SK-MEL-5 (cell line): ENCODE data around the gene MREG. TPM values are rescaled to one million over a fixed set of nuclear protein-coding genes. Genes with fewer than 3 reads are reported as not detected.
A peak's percentile ranks its signal among the peaks of the same experiment; 100 is the strongest.
"Not testable (repeated sequence)": the region's sequence is repeated elsewhere in the genome, so short reads cannot be mapped to it uniquely, and the experiment has no call there.

Experiments used
- DNase-seq: peaks from one replicate; pipeline ENCODE4 v3.0.0-alpha.2; 2016; ENCODE audit warnings: low read depth, low spot score
- in situ Hi-C: cut with HindIII; loops from 2 replicates; pipeline ENCODE4 v1.10.0; 2016; ENCODE audit warnings: low sequenced_read_pairs, high pct_unique_total_duplicates, low pct_unique_long_range_greater_than_20kb
- total RNA-seq: library from RNA; depleted of rRNA; stranded (reverse); fragments of >200 nt; shearing (Covaris generic); gene quantifications from 2 replicates; pipeline ENCODE4 v1.2.3, GENCODE V29; 2014

Gene MREG
- total RNA-seq, 1 experiment from 2014 or later: 133 TPM

DNA sequence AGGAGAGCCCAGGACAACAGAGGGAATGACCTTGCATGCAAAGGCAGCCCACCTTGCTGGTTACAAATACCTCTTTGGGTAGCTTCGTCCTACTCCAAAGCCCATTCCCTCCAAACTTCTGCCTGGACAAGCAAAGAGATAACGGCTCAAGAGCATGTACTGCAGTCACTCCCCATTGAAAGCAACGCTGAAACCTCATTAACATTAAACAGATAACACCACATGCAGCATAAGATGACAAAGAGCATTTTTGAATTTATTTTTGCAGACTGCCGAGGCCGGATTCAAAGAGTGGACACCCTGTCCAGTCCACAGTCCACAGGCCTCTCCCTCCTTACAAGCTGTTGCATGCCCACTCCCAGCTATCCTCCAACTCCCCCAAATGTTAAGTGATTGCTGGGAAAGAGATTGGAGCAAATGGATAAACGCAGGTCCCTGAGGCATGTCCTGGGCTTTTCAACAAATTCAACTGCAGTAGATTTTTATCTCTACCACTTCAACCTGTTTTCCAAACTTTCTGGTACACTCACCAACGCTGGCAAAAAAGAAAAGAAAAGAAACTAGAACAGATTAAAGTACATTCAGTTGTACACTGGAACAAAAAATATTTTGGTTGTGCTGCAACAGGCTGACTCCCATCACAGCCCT is 40.1 kb downstream of the MREG start:
- in situ Hi-C loops: no loop called here
- DNase-seq: no peak

DNA sequence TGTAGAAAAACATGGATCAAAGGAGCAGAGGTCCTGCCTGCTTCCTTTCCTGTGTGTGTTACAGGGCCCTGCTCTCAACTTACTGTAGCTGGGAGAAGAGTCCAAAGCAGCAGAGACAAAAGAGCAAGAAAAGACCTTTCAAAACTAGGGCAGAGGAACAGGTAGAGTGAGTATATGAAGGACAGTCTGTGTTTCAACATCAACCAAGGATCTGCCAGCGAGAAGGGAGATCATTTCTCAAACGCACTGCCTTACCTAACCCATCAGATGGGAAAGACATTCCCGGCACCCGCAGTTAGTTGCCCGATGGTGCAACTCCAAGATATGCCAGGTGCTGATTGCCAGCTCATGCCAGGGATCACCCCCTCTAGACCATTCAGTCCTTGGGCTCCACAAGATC is 41.7 kb downstream of the MREG start:
- no peak for DNase-seq
- in situ Hi-C loops: no loop called here

DNA sequence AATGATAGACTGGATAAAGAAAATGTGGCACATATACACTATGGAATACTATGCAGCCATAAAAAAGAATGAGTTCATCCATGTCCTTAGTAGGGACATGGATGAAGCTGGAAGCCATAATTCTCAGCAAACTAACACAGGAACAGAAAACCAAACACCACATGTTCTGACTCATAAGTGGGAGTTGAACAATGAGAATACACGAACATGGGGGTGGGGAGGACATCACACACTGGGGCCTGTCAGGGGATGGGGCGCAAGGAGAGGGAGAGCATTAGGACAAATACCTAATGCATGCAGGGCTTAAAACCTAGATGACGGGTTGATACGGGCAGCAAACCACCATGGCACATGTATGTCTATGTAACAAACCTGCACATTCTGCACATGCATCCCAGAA is 42.5 kb downstream of the MREG start:
- DNase-seq, in situ Hi-C loops: not testable (repeated sequence)

DNA sequence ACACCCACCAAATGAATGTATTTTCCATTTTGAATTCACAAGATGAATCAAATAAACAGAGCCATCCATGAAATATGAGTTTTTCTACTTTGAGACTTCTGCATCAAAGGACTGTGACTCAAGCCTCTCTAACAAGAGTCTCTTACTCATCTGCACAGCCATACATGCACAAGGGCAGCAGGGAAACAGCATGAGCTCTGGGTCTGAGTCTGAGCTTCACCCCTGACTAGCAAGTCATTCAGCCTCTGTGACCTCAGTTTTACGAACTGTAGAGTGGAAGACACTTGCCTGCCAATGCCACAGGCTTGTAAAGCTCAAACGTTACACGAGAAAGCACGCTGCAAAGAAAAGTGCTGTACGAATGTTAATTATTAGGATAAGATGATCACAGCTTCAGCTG is 42.9 kb downstream of the MREG start:
- no peak for DNase-seq
- in situ Hi-C loops: no loop called here

DNA sequence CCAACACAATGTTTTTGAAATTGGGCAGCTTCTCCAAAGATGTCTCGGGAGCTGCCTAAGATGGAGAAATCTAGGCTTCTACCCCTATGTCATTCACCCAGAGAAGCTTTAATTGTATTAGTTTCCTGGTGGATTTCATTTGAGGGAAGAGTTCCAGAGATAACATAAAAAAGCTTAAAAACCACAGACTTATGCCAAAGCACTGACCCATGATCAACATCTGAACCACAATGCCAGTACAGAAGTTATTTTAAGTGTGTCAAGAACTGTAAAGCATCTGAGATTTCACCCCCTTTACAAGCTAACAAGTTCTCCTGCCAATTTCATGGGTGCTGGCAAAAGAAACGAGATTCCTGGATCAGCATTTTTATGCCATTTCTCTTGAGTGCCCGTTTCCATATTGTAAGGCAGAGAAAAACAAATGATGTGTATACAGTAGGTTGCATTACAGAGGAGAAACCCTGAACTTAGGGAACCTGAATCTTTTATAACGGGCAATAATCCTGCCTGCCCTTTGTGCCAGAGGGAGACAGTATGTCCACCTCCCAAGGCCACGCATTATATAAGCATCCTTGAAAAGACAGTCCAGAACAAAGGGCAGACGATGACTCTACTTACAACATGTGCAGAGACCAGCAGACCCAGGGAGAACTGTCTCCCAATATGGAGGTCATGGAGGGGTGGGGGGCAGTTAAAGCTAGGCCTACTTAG is 44.1 kb downstream of the MREG start:
- in situ Hi-C loops: no loop called here
- no peak for DNase-seq

DNA sequence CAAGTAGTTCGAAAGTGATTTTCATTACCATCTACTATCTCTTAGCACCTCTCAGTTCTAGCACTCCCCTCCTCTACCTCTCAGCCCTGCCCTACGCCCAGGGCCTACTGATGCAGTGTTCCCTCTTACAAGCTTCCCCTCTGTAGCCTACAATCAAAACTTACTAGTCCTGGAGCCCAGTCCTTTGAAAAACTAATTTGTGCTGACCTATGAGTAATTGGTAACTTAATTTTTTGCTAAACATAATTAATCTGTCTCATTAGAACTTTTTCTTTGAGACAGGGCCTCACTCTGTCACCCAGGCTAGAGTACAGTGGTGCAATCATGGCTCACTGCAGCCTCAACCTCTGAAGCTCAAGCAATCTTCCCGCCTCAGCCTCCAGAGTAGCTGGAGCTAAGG is 44.9 kb downstream of the MREG start:
- in situ Hi-C loops: no loop called here
- DNase-seq: no peak

DNA sequence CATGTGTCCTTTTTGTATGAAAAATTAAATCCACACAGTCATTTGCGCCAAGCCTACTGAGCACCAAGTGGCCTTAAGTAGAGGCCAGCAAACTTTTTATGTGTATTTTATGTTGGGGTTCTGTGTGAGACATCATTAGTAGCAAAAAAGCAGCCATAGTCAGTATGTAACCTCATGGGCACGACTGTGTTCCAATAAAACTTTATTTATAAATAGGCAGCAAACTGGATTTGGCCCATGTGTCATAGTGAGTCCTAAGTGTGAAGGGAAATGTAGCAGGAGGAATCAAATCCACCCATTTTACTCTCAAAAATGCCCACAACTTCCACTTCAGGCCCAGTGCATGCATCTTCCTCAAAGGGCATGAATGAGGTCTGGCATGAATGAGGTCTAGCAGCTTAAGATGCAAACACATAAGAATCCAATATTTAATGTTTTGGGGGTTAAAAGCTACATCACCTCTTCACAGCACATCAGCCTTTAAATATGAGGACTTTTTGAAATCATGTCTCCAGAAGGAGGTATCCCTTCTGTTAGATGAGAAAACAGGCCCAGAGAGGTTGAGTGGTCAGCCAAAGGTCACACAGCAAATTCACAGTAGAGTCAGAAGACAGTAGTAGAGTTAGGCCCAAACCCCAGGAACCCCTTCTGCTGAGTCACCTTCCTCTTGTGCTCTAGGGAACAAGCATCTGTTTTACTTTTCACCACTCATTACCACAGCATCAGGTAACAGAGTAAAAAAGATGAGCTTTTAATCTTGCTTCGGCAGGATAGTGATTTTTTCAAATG is 45.6 kb downstream of the MREG start:
- DNase-seq: no peak
- in situ Hi-C loops: no loop called here

DNA sequence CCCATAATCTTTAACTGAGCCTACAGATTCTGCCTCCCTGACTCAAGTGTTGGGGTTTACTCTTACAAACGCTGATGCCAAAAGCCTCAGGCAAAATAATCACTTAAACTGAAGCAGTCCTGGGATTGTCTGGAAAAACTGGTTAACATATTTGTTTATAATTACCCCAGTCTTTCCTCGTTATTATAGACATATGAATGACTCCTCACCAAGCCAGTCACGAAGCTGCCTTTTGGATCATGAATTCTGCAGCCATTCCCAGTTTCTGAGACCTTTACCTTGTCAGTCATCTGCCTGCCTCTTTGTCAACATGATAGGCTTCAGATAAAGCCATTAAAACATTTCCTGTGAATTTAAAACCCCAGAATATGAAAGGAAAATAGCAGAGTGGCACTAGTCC is 46.4 kb downstream of the MREG start:
- in situ Hi-C loops: no loop called here
- DNase-seq: no peak

DNA sequence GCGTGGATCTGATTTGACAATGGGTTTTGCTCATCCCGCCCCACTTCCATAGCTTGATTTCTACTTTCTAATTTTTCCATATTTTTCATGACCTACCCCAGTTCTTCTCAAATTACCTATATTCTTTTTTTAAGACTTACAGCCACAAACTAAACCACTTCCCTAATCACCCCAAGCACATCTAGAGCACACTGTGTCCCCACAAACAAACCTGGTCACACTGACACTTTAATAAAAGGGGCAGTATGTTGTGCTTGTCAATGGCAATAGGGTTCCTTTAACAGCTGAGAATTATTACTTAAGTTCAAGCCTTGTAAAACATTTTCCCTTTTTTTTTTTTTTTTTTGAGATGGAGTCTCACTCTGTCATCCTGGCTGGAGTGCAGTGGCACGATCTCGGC is 47.1 kb downstream of the MREG start:
- in situ Hi-C loops: no loop called here
- DNase-seq: no peak

DNA sequence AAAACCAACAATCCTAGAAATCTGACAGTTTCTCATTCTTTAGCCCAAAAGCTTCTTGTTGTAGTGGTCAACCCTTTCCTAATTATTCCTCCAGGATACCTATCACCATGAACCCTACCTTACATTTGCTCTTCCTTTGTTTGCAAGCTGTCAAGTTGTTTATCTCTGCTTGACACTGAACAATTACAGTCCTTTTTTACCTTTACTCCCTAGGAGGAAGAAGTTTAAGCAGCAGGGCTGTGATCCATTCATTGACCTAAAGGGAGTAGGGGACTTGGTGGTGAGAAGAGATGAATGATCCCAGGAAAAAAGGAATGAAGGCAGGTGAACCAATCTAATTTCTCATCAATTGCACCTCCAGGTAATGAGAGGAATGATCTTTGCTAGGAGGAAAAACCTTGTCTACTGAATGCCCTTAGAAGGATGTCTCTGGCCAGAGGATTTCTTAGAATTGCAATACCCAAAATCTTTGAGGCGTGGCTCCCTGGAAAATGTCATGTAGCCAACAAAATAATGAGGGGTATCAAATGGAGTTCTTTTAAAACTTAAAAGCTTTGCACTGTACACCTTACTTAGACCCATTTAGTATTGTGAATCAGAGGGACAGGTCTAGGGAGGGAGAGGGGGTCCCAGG is 47.7 kb downstream of the MREG start:
- in situ Hi-C loops: no loop called here
- no peak for DNase-seq

DNA sequence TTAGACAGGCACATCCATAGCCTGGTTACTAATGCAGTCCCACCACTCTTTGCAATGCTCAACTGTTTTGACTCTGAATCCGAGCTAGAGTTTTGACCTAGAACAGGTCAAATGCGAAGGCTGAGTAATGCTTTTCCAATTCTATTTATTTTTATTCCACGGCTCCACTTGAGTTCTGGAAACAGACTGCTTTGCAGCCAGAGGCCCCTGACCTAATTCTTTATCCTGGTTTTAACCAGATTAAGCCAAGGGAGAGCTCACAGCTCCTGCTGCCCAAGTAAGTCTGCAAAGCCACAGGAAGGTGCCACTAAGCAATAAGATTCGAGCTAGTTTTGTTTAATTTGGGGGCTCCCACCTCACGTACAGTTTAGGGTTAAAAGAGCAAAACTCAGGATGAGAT is 51.4 kb downstream of the MREG start:
- in situ Hi-C loops: no loop called here
- no peak for DNase-seq

DNA sequence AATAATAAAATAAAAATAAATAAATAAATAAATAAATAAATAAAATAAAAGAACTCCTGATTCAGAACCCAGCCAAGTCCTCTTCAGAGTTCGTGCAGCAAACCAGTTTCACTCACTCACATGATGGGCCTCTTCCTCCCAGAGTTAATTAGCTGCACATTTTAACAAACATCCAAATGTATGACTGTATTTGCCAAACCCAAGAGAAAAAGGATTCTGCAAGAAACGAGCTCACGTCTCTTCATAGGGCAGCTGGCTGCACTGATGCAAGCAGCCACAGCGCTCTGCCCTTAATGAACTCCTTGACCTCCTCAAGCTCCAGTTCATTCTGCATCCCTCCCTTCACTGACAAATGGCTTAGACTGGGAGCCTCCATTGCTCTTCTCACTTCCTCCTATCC is 55.1 kb downstream of the MREG start:
- in situ Hi-C loops: no loop called here

DNA sequence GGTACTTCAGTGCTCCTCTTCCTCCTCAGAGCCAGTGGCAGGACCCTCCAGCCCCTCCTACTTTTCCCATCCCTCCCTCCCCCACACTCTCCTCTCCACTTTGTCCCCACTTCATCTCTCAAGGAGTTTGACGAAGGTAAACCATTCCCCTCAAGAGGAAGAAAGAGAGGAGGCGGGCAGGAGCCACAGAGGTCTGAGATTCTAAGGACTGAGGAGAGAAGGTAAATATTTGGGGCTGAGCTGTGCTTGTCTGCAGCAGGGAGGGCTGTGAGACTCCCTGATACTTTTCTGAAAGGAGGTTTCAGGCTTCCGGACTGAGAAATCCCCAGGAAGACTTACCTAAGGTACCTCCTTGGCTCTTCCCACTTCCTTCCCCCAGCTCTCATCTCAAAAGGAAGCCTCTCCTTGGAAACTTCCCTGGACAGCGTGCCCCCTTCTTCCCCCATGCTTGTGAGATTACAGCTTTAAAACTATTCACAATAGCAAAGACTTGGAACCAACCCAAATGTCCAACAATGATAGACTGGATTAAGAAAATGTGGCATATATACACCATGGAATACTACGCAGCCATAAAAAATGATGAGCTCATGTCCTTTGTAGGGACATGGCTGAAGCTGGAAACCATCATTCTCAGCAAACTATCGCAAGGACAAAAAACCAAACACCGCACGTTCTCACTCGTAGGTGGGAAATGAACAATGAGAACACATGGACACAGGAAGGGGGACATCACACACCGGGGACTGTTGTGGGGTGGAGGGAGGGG is 55.8 kb downstream of the MREG start:
- DNase-seq, in situ Hi-C loops: not testable (repeated sequence)

More for the DNA sequence above, 55.1 kb downstream of the MREG start:
- no peak for DNase-seq

DNA sequence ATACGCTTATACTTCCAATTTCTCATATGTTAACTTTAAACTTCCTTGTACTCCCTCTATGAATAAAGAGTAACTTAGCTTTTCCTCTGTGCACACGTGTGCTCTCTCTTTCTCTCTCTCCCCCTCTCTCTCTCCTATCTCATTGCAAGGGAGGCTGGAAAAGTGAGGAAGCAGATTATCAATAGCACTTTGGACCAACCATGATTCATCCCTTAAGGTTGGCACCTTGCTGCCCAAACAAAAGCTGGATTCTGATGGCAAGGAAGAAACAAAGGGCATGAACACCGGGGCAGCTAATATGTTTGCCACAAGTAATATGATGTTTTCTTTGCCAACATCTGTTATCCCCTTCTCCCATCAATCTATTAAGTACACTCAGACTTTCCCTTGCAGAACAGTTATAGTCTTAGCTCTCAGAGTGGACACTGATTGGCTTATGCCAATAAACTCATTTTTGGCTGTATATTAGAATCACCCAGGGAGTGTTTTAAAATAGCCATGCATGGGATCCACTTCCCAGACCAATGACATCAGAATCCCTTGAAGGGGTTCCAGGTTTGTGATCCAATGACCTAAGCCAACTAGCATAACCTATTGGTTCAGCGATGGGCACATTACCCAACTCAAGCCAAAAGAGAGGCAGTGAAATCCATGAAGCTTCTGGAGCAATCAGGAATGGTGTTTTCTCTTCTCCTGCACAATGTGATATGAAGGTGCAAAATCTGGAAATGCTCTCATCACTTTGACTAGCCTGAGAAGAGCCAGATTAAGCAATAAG is 60.3 kb downstream of the MREG start:
- no peak for DNase-seq
- in situ Hi-C loops: no loop called here

DNA sequence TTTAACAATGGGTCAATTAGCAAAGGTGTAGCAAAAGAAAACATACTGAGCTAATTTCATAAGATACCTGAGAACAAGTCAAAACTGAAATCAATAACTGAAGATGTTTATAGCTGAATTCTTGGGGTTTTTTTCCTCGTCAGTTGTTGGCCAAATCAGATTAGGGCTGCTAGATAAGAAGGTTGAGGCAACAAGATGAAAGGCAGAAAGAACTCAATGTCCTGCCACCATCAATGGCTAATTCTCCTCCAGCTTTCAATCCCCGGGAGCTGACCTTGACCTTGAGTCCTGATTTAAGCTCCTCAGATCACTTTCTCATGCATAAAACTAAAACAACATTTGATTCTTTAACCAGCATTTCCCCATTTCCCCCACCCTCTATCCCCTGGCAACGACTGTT is 61.8 kb downstream of the MREG start:
- in situ Hi-C loops: no loop called here
- no peak for DNase-seq

DNA sequence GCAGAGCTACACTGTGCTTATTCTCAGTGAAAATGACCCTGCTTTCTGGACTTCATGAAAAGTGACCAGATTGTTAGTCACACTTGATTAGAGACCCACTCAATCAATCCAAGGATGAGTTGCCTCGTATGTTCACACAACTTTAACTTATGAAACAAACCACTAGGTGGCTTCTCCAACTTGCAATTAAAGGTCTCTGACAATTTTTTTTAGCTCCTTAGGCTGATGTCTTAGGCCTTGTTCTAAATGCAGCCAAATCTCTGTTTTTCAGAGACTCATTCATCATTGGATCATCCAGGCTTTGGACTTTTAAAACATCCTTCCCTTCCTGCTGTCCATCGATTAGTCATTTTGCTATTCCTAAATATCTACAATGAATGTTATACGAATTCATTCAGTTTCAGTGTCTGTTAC is 63.4 kb downstream of the MREG start:
- in situ Hi-C loops: no loop called here
- DNase-seq: peak; percentile 81

DNA sequence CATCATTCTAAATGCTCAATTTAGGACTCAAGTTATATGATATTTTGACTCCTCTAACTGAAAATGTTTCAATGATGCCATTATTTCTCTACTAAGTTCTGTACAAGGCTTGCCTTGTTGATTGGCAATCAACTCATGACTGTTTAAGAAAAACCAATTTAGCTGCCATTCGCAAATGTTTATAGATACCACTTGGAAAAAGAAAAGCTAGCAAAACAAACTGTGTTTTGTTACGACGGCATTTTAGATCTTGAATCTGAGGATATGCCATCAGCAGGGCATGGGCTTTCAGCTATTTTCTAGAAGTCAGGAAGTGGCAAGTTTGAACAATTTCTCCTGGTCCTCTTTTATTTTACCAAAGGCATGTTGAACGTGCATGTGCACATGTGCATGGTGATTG is 65.3 kb downstream of the MREG start:
- in situ Hi-C loops: no loop called here
- peak; percentile 65 for DNase-seq
